Liver (tissue), 9 donors: Measurements from ENCODE around the gene GP1BB. TPM values are rescaled to one million over a fixed set of nuclear protein-coding genes. Genes with fewer than 3 reads are reported as not detected.

ENCODE experiments used
- DNase-seq: peaks from one replicate; pipeline ENCODE4 v3.0.0-alpha.2; 2017; ENCODE audit warnings: low spot score
- H3K27ac ChIP-seq, 2 donors: one replicate each; pipeline ENCODE4 v1.7.0; 2013; ENCODE audit warnings: inconsistent platforms in 2 of 2, low read length in 2 of 2, control low read depth in 1 of 2, low read depth in 1 of 2, mild to moderate bottlenecking in 1 of 2
- H3K27me3 ChIP-seq, 4 donors: one replicate each; pipeline versions ENCODE4 v1.6.1 to v1.7.0; 2013; ENCODE audit warnings: low read length in 3 of 4, inconsistent platforms in 1 of 4, mild to moderate bottlenecking in 1 of 4, moderate library complexity in 1 of 4; ENCODE audit not compliant: control insufficient read depth in 4 of 4, insufficient read depth in 4 of 4
- H3K36me3 ChIP-seq, 4 donors: one replicate each; pipeline versions ENCODE4 v1.6.1 to v1.7.0; 2013; ENCODE audit warnings: low read length in 3 of 4, mild to moderate bottlenecking in 3 of 4, low read depth in 1 of 4, moderate library complexity in 1 of 4; ENCODE audit not compliant: control insufficient read depth in 4 of 4, insufficient read depth in 3 of 4
- H3K4me1 ChIP-seq, 4 donors: one replicate each; pipeline versions ENCODE4 v1.6.1 to v1.7.0; 2013; ENCODE audit warnings: low read length in 3 of 4, mild to moderate bottlenecking in 3 of 4, moderate library complexity in 1 of 4; ENCODE audit not compliant: control insufficient read depth in 4 of 4, insufficient read depth in 4 of 4
- H3K4me3 ChIP-seq, 3 donors: one replicate each; pipeline versions ENCODE4 v1.6.1 to v1.7.0; 2013; ENCODE audit warnings: low read length in 3 of 3, control low read depth in 1 of 3, low read depth in 1 of 3, mild to moderate bottlenecking in 1 of 3
- H3K9ac ChIP-seq, 2 donors: one replicate each; pipeline ENCODE4 v1.7.0; 2013; ENCODE audit warnings: low read length in 2 of 2, mild to moderate bottlenecking in 2 of 2, moderate library complexity in 2 of 2, control low read depth in 1 of 2, low read depth in 1 of 2
- H3K9me3 ChIP-seq, 4 donors: one replicate each; pipeline versions ENCODE4 v1.6.1 to v1.7.0; 2013; ENCODE audit warnings: low read length in 3 of 4; ENCODE audit not compliant: control insufficient read depth in 4 of 4
- ATF3 ChIP-seq: IDR thresholded peaks from 2 replicates; pipeline ENCODE4 v1.6.1; 2016; ENCODE audit warnings: antibody characterized with exemption
- EGR1 ChIP-seq, 2 donors: IDR thresholded peaks; 2 replicates each; pipeline ENCODE4 v1.6.1; 2016 to 2018; ENCODE audit warnings: antibody characterized with exemption in 2 of 2, low read depth in 2 of 2
- FOXA1 ChIP-seq: IDR thresholded peaks from 2 replicates; pipeline ENCODE4 v1.6.1; 2016; ENCODE audit warnings: antibody characterized with exemption
- FOXA2 ChIP-seq: IDR thresholded peaks from 2 replicates; pipeline ENCODE4 v1.6.1; 2016; ENCODE audit warnings: antibody characterized with exemption
- GABPA ChIP-seq, 2 donors: IDR thresholded peaks in 1 of 2; conservative IDR thresholded peaks in 1 of 2; 2 replicates each; pipeline ENCODE4 v1.6.1; 2016; ENCODE audit warnings: antibody characterized with exemption in 2 of 2, mild to moderate bottlenecking in 1 of 2, moderate library complexity in 1 of 2
- NR2F2 ChIP-seq: IDR thresholded peaks from 2 replicates; pipeline ENCODE4 v1.6.1; 2016; ENCODE audit warnings: antibody characterized with exemption
- REST ChIP-seq: IDR thresholded peaks from 2 replicates; pipeline ENCODE4 v1.6.1; 2016; ENCODE audit warnings: antibody characterized with exemption, mild to moderate bottlenecking
- RXRA ChIP-seq, 2 donors: IDR thresholded peaks; 2 replicates each; pipeline ENCODE4 v1.6.1; 2017 to 2018; ENCODE audit warnings: antibody characterized with exemption in 2 of 2, mild to moderate bottlenecking in 1 of 2
- TAF1 ChIP-seq: conservative IDR thresholded peaks from 2 replicates; pipeline ENCODE4 v1.6.1; 2016; ENCODE audit warnings: antibody characterized with exemption, mild to moderate bottlenecking
- YY1 ChIP-seq: IDR thresholded peaks from 2 replicates; pipeline ENCODE4 v1.6.1; 2016; ENCODE audit warnings: antibody characterized with exemption, mild to moderate bottlenecking
- WGBS: extraction: QIAGEN DNeasy Blood & Tissue Kit; methylation state at CpG from one replicate; pipeline ENCODE4 v1.1.7; 2013; 5-methylcytosine and 5-hydroxymethylcytosine counted together
- polyA plus RNA-seq, 2 donors: library from polyadenylated mRNA; stranded (reverse) in 1 of 2; unstranded in 1 of 2; fragments of 200-250 nt in 1 of 2; fragments of >200 nt in 1 of 2; fragmentation: Nextera tagmentation in 1 of 2; extraction: Ambion mirVana in 1 of 2; gene quantifications; one replicate each; pipeline versions ENCODE4 v1.2.1 to v1.2.3, GENCODE V29; 2013 to 2015
- total RNA-seq, 2 donors: library from RNA; depleted of rRNA; stranded (reverse); fragments of >200 nt; gene quantifications; one replicate each; pipeline ENCODE4 v1.2.3, GENCODE V29; 2014
- donor health status: healthy.
- donor health status: healthy.
- donor health status: healthy.
- donor health status: healthy.
- donor health status: healthy.

The GP1BB gene
- total and polyA plus RNA-seq, 4 donors, result 0.38 to 5.7 (median 0.51) TPM; not detected in 1

DNA sequence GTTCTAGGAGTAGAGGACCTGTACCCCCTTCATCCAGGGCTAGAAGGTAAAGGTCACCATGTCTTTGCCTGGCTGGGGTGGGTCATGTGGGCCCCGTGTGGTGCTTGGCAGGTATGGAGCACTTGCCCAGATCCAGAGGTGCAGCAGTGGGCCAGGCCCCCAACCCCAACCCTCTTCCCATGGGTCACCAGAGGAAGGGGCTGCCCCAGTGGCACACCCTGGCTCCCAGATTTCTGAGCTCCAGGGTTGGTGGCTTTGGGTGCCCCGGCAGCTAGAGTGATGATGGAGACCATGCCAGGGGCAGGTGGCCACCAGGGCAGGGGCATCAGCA lies 2.4 kb upstream of the GP1BB start:
- peaks cover 19 to 37% (median 29%) of the 10 kb centered on the region in 4 donors for H3K4me1 ChIP-seq
- TF ChIP-seq REST (no peak), GABPA (IDR thresholded peaks at IDR 0.05 in 1 of 2, conservative IDR thresholded peaks at IDR 0.05 in 1 of 2) (no peak), TAF1 (no peak), RXRA (IDR thresholded peaks at IDR 0.05) (no peak), EGR1 (IDR thresholded peaks at IDR 0.05; ENCODE audit: low read depth in 2 of 2) (no peak), ATF3 (no peak), YY1 (no peak)
- H3K27ac ChIP-seq, result no peak overlapping the region
- H3K9ac ChIP-seq, result no peak overlapping the region
- DNase-seq, result no peak
- H3K9me3 ChIP-seq, result no peaks in the 10 kb centered on the region
- H3K27me3 ChIP-seq, result peaks cover 0 to 8% (median 5%) of the 10 kb centered on the region in 4 donors
- H3K36me3 ChIP-seq, result no peaks in the 10 kb centered on the region
- H3K4me3 ChIP-seq, result no peak overlapping the region
- WGBS, result 85% methylated on average over 2 of the region's 2 CpGs

- 42% methylated on average over 44 of the region's 44 CpGs for WGBS
- H3K36me3 ChIP-seq, result no peaks in the 10 kb centered on the region
- H3K4me1 ChIP-seq, result peaks cover 19 to 37% (median 29%) of the 10 kb centered on the region in 4 donors
Observed at GRCh38 chr22:19721330-19722177, 1.8 kb upstream of the GP1BB start.

More at GRCh38 chr22:19721330-19722177, 1.8 kb upstream of the GP1BB start:
- TF ChIP-seq REST (no peak), NR2F2 (no peak), TAF1 (no peak), FOXA2 (no peak), FOXA1 (no peak)
- H3K9ac ChIP-seq, result no peak overlapping the region
- no peak overlapping the region for H3K4me3 ChIP-seq
- DNase-seq, result no peak
- no peaks in the 10 kb centered on the region for H3K9me3 ChIP-seq
- H3K27ac ChIP-seq, result no peak overlapping the region
- peaks cover 0 to 8% (median 5%) of the 10 kb centered on the region in 4 donors for H3K27me3 ChIP-seq
